ENCODE measurements around the gene DSCAML1. TPM values are rescaled to one million over a fixed set of nuclear protein-coding genes. Genes with fewer than 3 reads are reported as not detected.
"Not testable (repeated sequence)": the region's sequence is repeated elsewhere in the genome, so short reads cannot be mapped to it uniquely, and the experiment has no call there.

The DSCAML1 gene
- total RNA-seq, 2 experiments from 2014 or later: 0.42 to 1.4 TPM

- no peaks in the 10 kb centered on the region for H3K27me3 Mint-ChIP-seq
- H3K27ac Mint-ChIP-seq: no peak overlapping the region
- ATAC-seq: no peak
- no peaks in the 10 kb centered on the region for H3K36me3 Mint-ChIP-seq
- CTCF ChIA-PET: interaction anchor here (1.2 to 7.5 kb wide), 3 partner anchors 9 to 21 kb away, joined by 3 to 37 read pairs (median 3); no protein-coding TSS in a partner anchor
- DNase-seq: no peak
- no peaks in the 10 kb centered on the region for H3K4me1 Mint-ChIP-seq
- H3K9me3 Mint-ChIP-seq (ENCODE audit: low read depth): no peaks in the 10 kb centered on the region
- no peak overlapping the region for H3K4me3 Mint-ChIP-seq
Measured at GRCh38 chr11:117411736-117412135, 385.3 kb downstream of the DSCAML1 start.

GRCh38 chr11:117410861-117411710, 385.9 kb downstream of the DSCAML1 start:
- DNase-seq (no peak), ATAC-seq (no peak)
- CTCF ChIA-PET: interaction anchor here (1.2 to 7.5 kb wide), 3 partner anchors 9 to 22 kb away, joined by 3 to 37 read pairs (median 3); no protein-coding TSS in a partner anchor
- no peaks in the 10 kb centered on the region for H3K4me1 Mint-ChIP-seq
- H3K4me3 Mint-ChIP-seq: no peak overlapping the region
- peaks cover 6% of the 10 kb centered on the region for H3K36me3 Mint-ChIP-seq
- H3K27ac Mint-ChIP-seq: no peak overlapping the region
- peaks cover 3% of the 10 kb centered on the region for H3K9me3 Mint-ChIP-seq (ENCODE audit: low read depth)
- no peaks in the 10 kb centered on the region for H3K27me3 Mint-ChIP-seq

GRCh38 chr11:117410238-117410637, 386.8 kb downstream of the DSCAML1 start:
- Mint-ChIP-seq H3K4me1 (no peaks in the 10 kb centered on the region), H3K9me3 (ENCODE audit: low read depth) (peaks cover 7% of the 10 kb centered on the region), H3K36me3 (peaks cover 14% of the 10 kb centered on the region), H3K27ac (no peak overlapping the region), H3K4me3 (no peak overlapping the region), H3K27me3 (no peaks in the 10 kb centered on the region)
- ATAC-seq (no peak), DNase-seq (no peak)
- CTCF ChIA-PET: interaction anchor here (7.5 kb wide), 1 partner anchor 16 kb away, joined by 37 read pairs; no protein-coding TSS in a partner anchor

DNA sequence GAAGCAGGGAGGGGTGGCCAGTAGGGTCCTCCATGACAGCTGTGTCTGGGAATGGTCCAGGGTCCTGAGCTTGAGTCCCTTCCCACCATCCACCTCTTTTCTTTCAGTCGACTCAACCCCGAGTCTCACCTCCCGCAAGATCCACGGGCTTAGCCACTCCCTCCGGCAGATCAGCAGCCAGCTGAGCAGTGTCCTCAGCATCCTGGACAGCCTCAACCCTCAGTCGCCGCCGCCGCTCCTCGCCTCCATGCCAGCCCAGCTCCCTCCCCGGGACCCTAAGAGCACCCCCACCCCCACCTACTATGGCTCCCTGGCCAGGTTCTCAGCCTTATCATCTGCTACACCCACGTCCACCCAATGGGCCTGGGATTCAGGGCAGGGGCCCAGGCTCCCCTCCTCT, 387.5 kb downstream of the DSCAML1 start:
- Mint-ChIP-seq H3K27me3 (no peaks in the 10 kb centered on the region), H3K36me3 (peaks cover 21% of the 10 kb centered on the region), H3K9me3 (ENCODE audit: low read depth) (peaks cover 8% of the 10 kb centered on the region), H3K27ac (no peak overlapping the region), H3K4me1 (no peaks in the 10 kb centered on the region), H3K4me3 (no peak overlapping the region)
- CTCF ChIA-PET: interaction anchor here (7.5 kb wide), 1 partner anchor 17 kb away, joined by 37 read pairs; no protein-coding TSS in a partner anchor
- no peak for DNase-seq
- ATAC-seq: no peak

- Mint-ChIP-seq H3K27ac (no peak overlapping the region), H3K4me1 (no peaks in the 10 kb centered on the region), H3K9me3 (ENCODE audit: low read depth) (peaks cover 10% of the 10 kb centered on the region), H3K36me3 (peaks cover 33% of the 10 kb centered on the region), H3K27me3 (no peaks in the 10 kb centered on the region), H3K4me3 (no peak overlapping the region)
- DNase-seq (no peak), ATAC-seq (no peak)
- CTCF ChIA-PET: no interaction called here
Measured at GRCh38 chr11:117408356-117408755, 388.7 kb downstream of the DSCAML1 start.

DNA sequence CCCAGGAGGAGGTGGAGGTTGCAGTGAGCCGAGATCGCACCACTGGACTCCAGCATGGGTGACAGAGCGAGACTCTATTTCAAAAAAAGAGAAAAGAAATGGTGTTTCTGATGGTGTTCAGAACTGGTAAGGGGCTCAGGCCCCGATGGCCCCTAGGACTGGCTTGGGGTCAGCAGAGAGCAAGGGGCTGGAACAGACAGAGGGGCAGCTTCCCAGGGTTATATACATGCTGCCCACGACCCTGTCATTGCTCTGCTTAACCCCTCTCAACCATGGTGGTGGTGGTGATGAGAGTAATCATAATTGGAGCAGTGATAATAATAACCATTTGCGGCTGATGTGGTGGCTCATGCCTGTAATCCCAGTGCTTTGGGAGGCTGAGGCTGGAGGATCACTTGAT, 390.0 kb downstream of the DSCAML1 start:
- ATAC-seq (no peak), DNase-seq (no peak)
- no peaks in the 10 kb centered on the region for H3K4me1 Mint-ChIP-seq
- no peaks in the 10 kb centered on the region for H3K27me3 Mint-ChIP-seq
- H3K36me3 Mint-ChIP-seq: peaks cover 43% of the 10 kb centered on the region
- H3K9me3 Mint-ChIP-seq (ENCODE audit: low read depth): peaks cover 10% of the 10 kb centered on the region
- no peak overlapping the region for H3K27ac Mint-ChIP-seq
- CTCF ChIA-PET: no interaction called here
- no peak overlapping the region for H3K4me3 Mint-ChIP-seq

DNA sequence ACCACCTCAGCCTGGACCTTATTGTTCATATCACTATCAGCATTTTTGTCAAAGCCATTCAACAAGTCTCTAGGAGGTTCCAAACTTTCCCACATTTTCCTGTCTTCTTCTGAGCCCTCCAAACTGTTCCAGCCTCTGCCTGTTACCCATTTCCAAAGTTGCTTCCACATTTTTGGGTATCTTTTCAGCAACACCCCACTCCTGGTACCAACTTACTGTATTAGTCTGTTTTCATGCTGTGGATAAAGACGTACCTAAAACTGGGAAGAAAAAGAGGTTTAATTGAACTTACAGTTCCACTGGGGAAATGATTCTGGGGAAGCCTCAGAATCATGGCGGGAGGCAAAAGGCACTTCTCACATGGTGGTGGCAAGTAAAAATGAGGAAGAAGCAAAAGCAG, 391.1 kb downstream of the DSCAML1 start:
- Mint-ChIP-seq H3K9me3 (ENCODE audit: low read depth) (peaks cover 10% of the 10 kb centered on the region), H3K36me3 (peaks cover 47% of the 10 kb centered on the region)
- H3K27ac Mint-ChIP-seq, H3K4me3 Mint-ChIP-seq, DNase-seq, H3K4me1 Mint-ChIP-seq, H3K27me3 Mint-ChIP-seq, ATAC-seq, CTCF ChIA-PET: not testable (repeated sequence)

DNA sequence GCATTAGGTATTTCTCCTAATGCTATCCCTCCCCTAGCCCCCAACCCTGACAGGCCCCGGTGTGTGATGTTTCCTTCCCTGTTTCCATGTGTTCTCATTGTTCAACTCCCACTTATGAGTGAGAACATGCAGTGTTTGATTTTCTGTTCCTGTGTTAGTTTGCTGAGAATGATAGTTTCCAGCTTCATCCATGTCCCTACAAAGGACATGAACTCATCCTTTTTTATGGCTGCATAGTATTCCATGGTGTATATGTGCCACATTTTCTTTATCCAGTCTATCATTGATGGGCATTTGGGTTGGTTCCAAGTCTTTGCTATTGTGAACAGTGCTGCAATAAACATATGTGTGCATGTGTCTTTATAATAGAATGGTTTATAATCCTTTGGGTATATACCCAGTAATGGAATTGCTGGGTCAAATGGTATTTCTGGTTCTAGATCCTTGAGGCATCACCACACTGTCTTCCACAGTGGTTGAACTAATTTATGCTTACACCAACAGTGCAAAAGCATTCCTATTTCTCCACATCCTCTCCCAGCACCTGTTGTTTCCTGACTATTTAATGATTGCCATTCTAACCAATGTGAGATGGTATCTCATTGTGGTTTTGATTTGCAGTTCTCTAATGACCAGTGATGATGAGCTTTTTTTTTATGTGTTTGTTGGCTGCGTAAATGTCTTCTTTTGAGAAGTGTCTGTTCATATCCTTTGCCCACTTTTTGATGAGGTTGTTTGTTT, 397.7 kb downstream of the DSCAML1 start:
- CTCF ChIA-PET; H3K4me3 Mint-ChIP-seq; DNase-seq; H3K27ac Mint-ChIP-seq; H3K9me3 Mint-ChIP-seq (ENCODE audit: low read depth); ATAC-seq; H3K27me3 Mint-ChIP-seq; H3K4me1 Mint-ChIP-seq: not testable (repeated sequence)
- peaks cover 68% of the 10 kb centered on the region for H3K36me3 Mint-ChIP-seq

GRCh38 chr11:117398618-117399017, 398.4 kb downstream of the DSCAML1 start:
- DNase-seq; H3K27me3 Mint-ChIP-seq; H3K4me3 Mint-ChIP-seq; H3K27ac Mint-ChIP-seq; H3K4me1 Mint-ChIP-seq; CTCF ChIA-PET; H3K9me3 Mint-ChIP-seq (ENCODE audit: low read depth); ATAC-seq: not testable (repeated sequence)
- H3K36me3 Mint-ChIP-seq: peaks cover 62% of the 10 kb centered on the region

- no peak overlapping the region for H3K27ac Mint-ChIP-seq
- no peaks in the 10 kb centered on the region for H3K9me3 Mint-ChIP-seq (ENCODE audit: low read depth)
- no peak overlapping the region for H3K4me3 Mint-ChIP-seq
- no peak for DNase-seq
- H3K36me3 Mint-ChIP-seq: peaks cover 49% of the 10 kb centered on the region
- H3K27me3 Mint-ChIP-seq: no peaks in the 10 kb centered on the region
- CTCF ChIA-PET: no interaction called here
- H3K4me1 Mint-ChIP-seq: peaks cover 2% of the 10 kb centered on the region
- ATAC-seq: no peak
Measured at GRCh38 chr11:117396970-117397369, 400.0 kb downstream of the DSCAML1 start.

GRCh38 chr11:117395476-117395875, 401.5 kb downstream of the DSCAML1 start:
- Mint-ChIP-seq H3K27ac (no peak overlapping the region), H3K4me3 (no peak overlapping the region), H3K27me3 (no peaks in the 10 kb centered on the region), H3K9me3 (ENCODE audit: low read depth) (no peaks in the 10 kb centered on the region), H3K36me3 (peaks cover 44% of the 10 kb centered on the region), H3K4me1 (no peaks in the 10 kb centered on the region)
- CTCF ChIA-PET: interaction anchor here (1.4 kb wide), 1 partner anchor 31 kb away, joined by 3 read pairs; no protein-coding TSS in a partner anchor
- ATAC-seq (no peak), DNase-seq (no peak)

- no peaks in the 10 kb centered on the region for H3K27me3 Mint-ChIP-seq
- no peak overlapping the region for H3K4me3 Mint-ChIP-seq
- ATAC-seq (no peak), DNase-seq (no peak)
- no peaks in the 10 kb centered on the region for H3K4me1 Mint-ChIP-seq
- no peak overlapping the region for H3K27ac Mint-ChIP-seq
- CTCF ChIA-PET: interaction anchor here (1.3 to 1.7 kb wide), 2 partner anchors 32 to 227 kb away, joined by 3 to 4 read pairs; no protein-coding TSS in a partner anchor
- peaks cover 40% of the 10 kb centered on the region for H3K36me3 Mint-ChIP-seq
- no peaks in the 10 kb centered on the region for H3K9me3 Mint-ChIP-seq (ENCODE audit: low read depth)
Measured at GRCh38 chr11:117394221-117394925, 402.6 kb downstream of the DSCAML1 start.

DNA sequence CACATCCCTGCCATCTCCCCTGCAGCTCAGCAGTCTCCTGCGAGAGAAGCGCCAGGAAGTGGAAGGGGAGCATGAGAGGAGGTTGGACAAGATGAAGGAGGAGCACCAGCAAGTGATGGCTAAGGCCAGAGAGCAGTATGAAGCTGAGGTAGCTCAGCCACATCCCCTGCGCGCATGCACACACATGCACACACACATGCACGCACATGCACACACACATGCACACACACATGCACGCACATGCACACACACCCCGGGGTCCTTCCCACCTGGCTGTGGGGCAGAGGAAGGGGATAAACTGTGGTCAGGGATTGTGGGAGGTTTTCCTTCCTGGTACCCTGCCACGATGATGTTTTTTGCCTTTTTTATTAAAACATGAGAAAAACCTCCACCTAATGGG, 404.0 kb downstream of the DSCAML1 start:
- Mint-ChIP-seq H3K27ac (no peak overlapping the region), H3K4me3 (no peak overlapping the region), H3K9me3 (ENCODE audit: low read depth) (no peaks in the 10 kb centered on the region), H3K4me1 (peaks cover 1% of the 10 kb centered on the region), H3K27me3 (no peaks in the 10 kb centered on the region), H3K36me3 (peaks cover 29% of the 10 kb centered on the region)
- DNase-seq: no peak
- no peak for ATAC-seq
- CTCF ChIA-PET: interaction anchor here (1.3 to 1.7 kb wide), 2 partner anchors 33 to 228 kb away, joined by 3 to 4 read pairs; no protein-coding TSS in a partner anchor
